ENCODE measurements around the gene TEKT4.

DNA sequence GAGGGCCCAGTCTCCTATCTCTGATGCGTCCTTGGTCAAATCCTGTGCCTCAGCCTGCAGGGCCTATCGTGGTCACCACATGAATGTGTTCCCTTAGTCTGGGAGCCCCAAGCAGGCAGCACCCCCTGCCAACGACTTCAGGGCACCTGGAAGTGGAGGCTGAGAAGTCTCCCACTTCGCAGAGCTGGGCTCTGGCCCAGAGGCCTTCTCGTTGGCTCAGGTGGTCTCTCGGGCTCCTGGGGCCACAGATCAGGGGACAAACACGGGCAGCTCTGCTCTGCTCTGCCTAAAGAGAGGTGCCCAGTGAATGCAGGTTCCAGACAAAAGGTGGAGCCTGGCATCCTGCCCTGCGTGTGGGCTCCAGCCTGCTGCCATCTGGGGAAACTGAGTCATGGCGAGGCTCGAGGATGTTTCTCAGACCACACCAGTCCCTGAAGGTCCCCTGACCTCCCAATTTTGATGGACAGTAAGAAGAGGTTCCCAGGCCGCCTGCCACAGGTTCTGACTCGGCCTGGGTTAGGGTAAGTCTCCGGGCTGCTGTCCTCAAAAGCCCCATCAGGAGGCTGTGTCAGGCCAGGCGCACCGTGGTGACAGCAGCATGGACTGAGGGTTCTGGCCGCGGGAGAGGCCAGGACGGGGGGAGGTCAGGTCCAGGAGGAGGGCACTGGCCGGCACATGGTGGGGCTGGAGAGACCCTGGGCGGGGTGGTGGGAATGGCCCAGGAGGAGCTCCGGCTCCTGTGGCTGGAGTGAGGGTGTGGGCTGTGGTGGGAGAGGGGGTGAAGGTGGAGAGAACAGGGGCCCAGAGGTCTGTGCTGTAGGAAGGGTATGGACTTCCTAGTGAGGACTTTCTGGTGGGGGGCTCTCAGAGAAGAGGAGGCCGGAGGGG, 1.4 kb upstream of the TEKT4 start:
- TF ChIP-seq RERE (CRISPR knock-in tag; IDR thresholded peaks at IDR 0.05; ENCODE audit: low read depth) (no peak), ZNF335 (CRISPR knock-in tag; IDR thresholded peaks at IDR 0.05) (no peak), MZF1 (CRISPR knock-in tag; IDR thresholded peaks at IDR 0.05; ENCODE audit: borderline replicate concordance) (no peak), GATA4 (IDR thresholded peaks at IDR 0.05; ENCODE audit: borderline replicate concordance, low read depth) (no peak), ATF7 (IDR thresholded peaks at IDR 0.05) (no peak), ATF7 (CRISPR knock-in tag; IDR thresholded peaks at IDR 0.05) (no peak), MTF2 (CRISPR knock-in tag; IDR thresholded peaks at IDR 0.05; ENCODE audit: borderline replicate concordance) (no peak), KLF6 (CRISPR knock-in tag; IDR thresholded peaks at IDR 0.05) (no peak), ZNF333 (CRISPR knock-in tag; IDR thresholded peaks at IDR 0.05; ENCODE audit: borderline replicate concordance) (no peak)
- TF ChIP-seq, protein P1, sequence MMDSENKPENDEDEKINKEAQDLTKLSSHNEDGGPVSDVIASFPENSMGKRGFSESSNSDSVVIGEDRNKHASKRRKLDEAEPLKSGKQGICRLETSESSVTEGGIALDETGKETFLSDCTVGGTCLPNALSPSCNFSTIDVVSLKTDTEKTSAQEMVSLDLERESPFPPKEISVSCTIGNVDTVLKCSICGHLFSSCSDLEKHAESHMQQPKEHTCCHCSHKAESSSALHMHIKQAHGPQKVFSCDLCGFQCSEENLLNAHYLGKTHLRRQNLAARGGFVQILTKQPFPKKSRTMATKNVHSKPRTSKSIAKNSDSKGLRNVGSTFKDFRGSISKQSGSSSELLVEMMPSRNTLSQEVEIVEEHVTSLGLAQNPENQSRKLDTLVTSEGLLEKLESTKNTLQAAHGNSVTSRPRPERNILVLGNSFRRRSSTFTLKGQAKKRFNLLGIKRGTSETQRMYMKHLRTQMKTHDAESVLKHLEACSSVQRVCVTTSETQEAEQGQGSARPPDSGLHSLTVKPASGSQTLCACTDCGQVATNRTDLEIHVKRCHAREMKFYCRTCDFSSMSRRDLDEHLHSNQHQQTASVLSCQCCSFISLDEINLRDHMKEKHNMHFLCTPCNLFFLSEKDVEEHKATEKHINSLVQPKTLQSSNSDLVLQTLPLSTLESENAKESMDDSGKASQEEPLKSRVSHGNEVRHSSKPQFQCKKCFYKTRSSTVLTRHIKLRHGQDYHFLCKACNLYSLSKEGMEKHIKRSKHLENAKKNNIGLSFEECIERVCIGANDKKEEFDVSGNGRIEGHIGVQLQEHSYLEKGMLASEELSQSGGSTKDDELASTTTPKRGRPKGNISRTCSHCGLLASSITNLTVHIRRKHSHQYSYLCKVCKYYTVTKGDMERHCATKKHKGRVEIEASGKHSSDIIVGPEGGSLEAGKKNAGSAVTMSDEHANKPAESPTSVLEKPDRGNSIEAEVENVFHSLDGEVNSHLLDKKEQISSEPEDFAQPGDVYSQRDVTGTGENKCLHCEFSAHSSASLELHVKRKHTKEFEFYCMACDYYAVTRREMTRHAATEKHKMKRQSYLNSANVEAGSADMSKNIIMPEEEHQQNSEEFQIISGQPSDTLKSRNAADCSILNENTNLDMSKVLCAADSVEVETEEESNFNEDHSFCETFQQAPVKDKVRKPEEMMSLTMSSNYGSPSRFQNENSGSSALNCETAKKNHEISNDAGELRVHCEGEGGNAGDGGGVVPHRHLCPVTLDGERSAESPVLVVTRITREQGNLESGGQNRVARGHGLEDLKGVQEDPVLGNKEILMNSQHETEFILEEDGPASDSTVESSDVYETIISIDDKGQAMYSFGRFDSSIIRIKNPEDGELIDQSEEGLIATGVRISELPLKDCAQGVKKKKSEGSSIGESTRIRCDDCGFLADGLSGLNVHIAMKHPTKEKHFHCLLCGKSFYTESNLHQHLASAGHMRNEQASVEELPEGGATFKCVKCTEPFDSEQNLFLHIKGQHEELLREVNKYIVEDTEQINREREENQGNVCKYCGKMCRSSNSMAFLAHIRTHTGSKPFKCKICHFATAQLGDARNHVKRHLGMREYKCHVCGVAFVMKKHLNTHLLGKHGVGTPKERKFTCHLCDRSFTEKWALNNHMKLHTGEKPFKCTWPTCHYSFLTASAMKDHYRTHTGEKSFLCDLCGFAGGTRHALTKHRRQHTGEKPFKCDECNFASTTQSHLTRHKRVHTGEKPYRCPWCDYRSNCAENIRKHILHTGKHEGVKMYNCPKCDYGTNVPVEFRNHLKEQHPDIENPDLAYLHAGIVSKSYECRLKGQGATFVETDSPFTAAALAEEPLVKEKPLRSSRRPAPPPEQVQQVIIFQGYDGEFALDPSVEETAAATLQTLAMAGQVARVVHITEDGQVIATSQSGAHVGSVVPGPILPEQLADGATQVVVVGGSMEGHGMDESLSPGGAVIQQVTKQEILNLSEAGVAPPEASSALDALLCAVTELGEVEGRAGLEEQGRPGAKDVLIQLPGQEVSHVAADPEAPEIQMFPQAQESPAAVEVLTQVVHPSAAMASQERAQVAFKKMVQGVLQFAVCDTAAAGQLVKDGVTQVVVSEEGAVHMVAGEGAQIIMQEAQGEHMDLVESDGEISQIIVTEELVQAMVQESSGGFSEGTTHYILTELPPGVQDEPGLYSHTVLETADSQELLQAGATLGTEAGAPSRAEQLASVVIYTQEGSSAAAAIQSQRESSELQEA (CRISPR knock-in tag; IDR thresholded peaks at IDR 0.05; ENCODE audit: not compliant biosample characterization): no peak
- TF ChIP-seq, protein P2, sequence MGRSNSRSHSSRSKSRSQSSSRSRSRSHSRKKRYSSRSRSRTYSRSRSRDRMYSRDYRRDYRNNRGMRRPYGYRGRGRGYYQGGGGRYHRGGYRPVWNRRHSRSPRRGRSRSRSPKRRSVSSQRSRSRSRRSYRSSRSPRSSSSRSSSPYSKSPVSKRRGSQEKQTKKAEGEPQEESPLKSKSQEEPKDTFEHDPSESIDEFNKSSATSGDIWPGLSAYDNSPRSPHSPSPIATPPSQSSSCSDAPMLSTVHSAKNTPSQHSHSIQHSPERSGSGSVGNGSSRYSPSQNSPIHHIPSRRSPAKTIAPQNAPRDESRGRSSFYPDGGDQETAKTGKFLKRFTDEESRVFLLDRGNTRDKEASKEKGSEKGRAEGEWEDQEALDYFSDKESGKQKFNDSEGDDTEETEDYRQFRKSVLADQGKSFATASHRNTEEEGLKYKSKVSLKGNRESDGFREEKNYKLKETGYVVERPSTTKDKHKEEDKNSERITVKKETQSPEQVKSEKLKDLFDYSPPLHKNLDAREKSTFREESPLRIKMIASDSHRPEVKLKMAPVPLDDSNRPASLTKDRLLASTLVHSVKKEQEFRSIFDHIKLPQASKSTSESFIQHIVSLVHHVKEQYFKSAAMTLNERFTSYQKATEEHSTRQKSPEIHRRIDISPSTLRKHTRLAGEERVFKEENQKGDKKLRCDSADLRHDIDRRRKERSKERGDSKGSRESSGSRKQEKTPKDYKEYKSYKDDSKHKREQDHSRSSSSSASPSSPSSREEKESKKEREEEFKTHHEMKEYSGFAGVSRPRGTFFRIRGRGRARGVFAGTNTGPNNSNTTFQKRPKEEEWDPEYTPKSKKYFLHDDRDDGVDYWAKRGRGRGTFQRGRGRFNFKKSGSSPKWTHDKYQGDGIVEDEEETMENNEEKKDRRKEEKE (IDR thresholded peaks at IDR 0.05): no peak

Measured in HepG2 (cell line).